ENCODE results near the gene SOX8. TPM values are rescaled to one million over a fixed set of nuclear protein-coding genes. Genes with fewer than 3 reads are reported as not detected.
A peak's percentile ranks its signal among the peaks of the same experiment; 100 is the strongest.

Gene SOX8
- total RNA-seq, 1 experiment from 2014 or later: 0.47 TPM

DNA sequence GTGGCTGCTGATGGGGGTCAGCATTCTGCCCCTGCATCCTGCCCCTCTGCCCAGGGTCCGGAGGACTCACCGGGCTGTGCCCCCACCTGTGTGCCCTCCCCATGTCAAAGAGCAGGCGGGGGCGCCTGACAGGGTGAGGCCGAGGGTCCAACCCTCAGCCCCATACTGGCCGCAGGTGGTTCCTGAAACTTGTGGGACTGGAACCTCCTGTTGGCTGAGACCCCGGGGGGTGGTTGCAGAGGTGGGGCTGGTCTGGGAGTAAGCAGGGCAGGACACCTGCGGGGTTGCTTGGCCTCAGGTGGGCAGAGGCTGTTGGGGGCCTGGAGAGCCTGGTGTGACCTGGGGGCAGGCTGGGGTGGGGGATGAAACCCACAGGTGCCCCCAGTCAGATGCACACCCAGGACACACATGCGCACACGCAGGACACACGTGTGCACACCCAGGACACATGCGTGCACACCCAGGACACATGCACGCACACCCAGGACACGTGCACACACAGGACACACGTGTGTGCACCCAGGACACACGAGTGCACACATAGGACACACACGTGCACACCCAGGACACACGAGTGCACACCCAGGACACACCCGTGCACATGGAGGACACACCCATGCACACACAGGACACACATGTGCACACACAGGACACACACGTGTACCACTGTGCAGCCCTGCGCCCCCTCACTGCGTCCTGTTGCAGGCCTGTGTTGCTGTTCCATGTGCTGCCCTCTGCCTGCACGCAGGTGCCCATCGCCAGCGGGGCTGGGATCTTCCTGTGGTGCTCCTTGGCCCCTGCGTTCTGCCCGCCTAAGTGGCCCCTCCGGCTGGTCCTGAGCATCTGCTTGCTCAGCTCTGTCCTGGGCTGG, 31.4 kb downstream of the SOX8 start:
- H4K20me1 ChIP-seq (ENCODE audit: low read length): no peaks in the 10 kb centered on the region
- H3K9ac ChIP-seq (ENCODE audit: low read length): no peak overlapping the region
- ChIA-PET CTCF (no interaction called here), POLR2A (ENCODE audit: unreplicated experiment) (interaction anchor here (0.6 kb wide), 1 partner anchor 7 kb away, joined by 3 read pairs; no protein-coding TSS in a partner anchor)
- H3K9me2 ChIP-seq (replicated peaks; ENCODE audit: low read length): no peaks in the 10 kb centered on the region
- H3K4me2 ChIP-seq (ENCODE audit: low read length): no peak overlapping the region
- no peaks in the 10 kb centered on the region for H3K4me1 ChIP-seq (ENCODE audit: insufficient read depth, low read length)
- no peak overlapping the region for H2AFZ ChIP-seq (ENCODE audit: low read length)
- H3K79me2 ChIP-seq (ENCODE audit: low read length): no peaks in the 10 kb centered on the region
- peaks cover 33% of the 10 kb centered on the region for H3K27me3 ChIP-seq (ENCODE audit: low read length)
- H3K27ac ChIP-seq (ENCODE audit: low read length): no peak overlapping the region
- ATAC-seq (no peak), DNase-seq (no peak)
- H3K9me3 ChIP-seq (ENCODE audit: low read length): no peaks in the 10 kb centered on the region
- H3K36me3 ChIP-seq (ENCODE audit: low read depth, low read length): no peaks in the 10 kb centered on the region
- H3F3A ChIP-seq (ENCODE audit: low read length, unreplicated experiment): no peaks in the 10 kb centered on the region
- no peak overlapping the region for H3K4me3 ChIP-seq (ENCODE audit: low read length)
- no TSS peak for BruUV-seq (replicated peaks)
- TF ChIP-seq, protein P1, sequence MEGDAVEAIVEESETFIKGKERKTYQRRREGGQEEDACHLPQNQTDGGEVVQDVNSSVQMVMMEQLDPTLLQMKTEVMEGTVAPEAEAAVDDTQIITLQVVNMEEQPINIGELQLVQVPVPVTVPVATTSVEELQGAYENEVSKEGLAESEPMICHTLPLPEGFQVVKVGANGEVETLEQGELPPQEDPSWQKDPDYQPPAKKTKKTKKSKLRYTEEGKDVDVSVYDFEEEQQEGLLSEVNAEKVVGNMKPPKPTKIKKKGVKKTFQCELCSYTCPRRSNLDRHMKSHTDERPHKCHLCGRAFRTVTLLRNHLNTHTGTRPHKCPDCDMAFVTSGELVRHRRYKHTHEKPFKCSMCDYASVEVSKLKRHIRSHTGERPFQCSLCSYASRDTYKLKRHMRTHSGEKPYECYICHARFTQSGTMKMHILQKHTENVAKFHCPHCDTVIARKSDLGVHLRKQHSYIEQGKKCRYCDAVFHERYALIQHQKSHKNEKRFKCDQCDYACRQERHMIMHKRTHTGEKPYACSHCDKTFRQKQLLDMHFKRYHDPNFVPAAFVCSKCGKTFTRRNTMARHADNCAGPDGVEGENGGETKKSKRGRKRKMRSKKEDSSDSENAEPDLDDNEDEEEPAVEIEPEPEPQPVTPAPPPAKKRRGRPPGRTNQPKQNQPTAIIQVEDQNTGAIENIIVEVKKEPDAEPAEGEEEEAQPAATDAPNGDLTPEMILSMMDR (conservative IDR thresholded peaks at IDR 0.05; ENCODE audit: low read depth, low read length): peak; percentile 29; the same call in 1 of the 2 replicates
- no peak for TF ChIP-seq EZH2 (IDR thresholded peaks at IDR 0.05; ENCODE audit: low read length, unreplicated experiment)
- intact Hi-C loops (cut with micrococcal nuclease): no loop called here

DNA sequence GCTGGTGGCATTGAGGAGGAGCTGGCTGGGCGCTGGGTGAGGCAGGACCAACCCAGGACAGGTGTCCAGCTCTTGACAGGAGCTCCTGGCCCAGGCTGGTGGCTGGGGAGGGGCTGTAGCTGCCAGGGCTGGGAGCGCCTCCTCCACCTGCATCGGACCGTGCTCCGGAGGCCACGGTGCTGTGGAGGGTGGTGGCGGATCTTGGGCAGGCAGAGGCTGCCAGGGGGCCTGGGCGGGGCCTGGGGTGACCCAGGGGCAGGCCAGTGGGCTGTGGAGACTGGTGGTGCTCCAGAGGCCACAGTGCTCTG, 32.0 kb downstream of the SOX8 start:
- Histone ChIP-seq H3F3A (ENCODE audit: low read length, unreplicated experiment) (no peaks in the 10 kb centered on the region), H3K36me3 (ENCODE audit: low read depth, low read length) (no peaks in the 10 kb centered on the region), H4K20me1 (ENCODE audit: low read length) (no peaks in the 10 kb centered on the region), H3K27ac (ENCODE audit: low read length) (no peak overlapping the region), H3K4me3 (ENCODE audit: low read length) (no peak overlapping the region), H3K79me2 (ENCODE audit: low read length) (no peaks in the 10 kb centered on the region), H3K9ac (ENCODE audit: low read length) (no peak overlapping the region), H3K9me3 (ENCODE audit: low read length) (no peaks in the 10 kb centered on the region), H3K27me3 (ENCODE audit: low read length) (peaks cover 33% of the 10 kb centered on the region), H3K4me1 (ENCODE audit: insufficient read depth, low read length) (no peaks in the 10 kb centered on the region), H2AFZ (ENCODE audit: low read length) (no peak overlapping the region), H3K9me2 (replicated peaks; ENCODE audit: low read length) (no peaks in the 10 kb centered on the region), H3K4me2 (ENCODE audit: low read length) (no peak overlapping the region)
- ATAC-seq (no peak), DNase-seq (no peak)
- POLR2A ChIA-PET (ENCODE audit: unreplicated experiment): interaction anchor here (0.6 kb wide), 1 partner anchor 8 kb away, joined by 3 read pairs; no protein-coding TSS in a partner anchor
- CTCF ChIA-PET: no interaction called here
- intact Hi-C loops (cut with micrococcal nuclease): no loop called here
- no TSS peak for BruUV-seq (replicated peaks)
- TF ChIP-seq EZH2phosphoT487 (IDR thresholded peaks at IDR 0.05; ENCODE audit: borderline replicate concordance, low read length) (no peak), EZH2 (IDR thresholded peaks at IDR 0.05; ENCODE audit: low read length, unreplicated experiment) (no peak)
- TF ChIP-seq, protein P1 (conservative IDR thresholded peaks at IDR 0.05; ENCODE audit: low read depth, low read length): no peak

DNA sequence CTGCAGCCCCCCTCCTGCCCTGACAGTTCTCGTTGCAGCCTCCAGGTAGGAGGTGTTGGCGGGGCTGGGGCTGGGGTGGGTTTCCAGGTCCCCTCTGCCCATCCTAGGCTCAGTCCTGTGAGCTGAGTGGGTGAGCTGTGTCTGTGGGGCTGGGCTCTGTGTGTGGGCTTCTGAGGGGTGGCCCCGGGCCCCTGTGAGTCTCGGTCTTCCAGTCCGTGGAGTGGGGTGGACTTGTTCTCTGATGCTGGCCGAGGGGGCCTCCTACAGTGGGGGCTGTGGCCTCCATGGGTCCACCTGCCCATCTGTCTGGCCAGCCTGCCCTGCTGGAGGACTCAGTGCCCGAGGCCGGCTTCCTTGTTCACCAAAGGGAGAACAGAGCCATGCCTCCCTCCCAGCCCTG, 32.7 kb downstream of the SOX8 start:
- intact Hi-C loops (cut with micrococcal nuclease): no loop called here
- ChIA-PET CTCF (no interaction called here), POLR2A (ENCODE audit: unreplicated experiment) (no interaction called here)
- no peaks in the 10 kb centered on the region for H3K9me3 ChIP-seq (ENCODE audit: low read length)
- peaks cover 36% of the 10 kb centered on the region for H3K27me3 ChIP-seq (ENCODE audit: low read length)
- no peaks in the 10 kb centered on the region for H4K20me1 ChIP-seq (ENCODE audit: low read length)
- no peak overlapping the region for H2AFZ ChIP-seq (ENCODE audit: low read length)
- no peak for TF ChIP-seq EZH2 (IDR thresholded peaks at IDR 0.05; ENCODE audit: low read length, unreplicated experiment)
- TF ChIP-seq EZH2phosphoT487 (IDR thresholded peaks at IDR 0.05; ENCODE audit: borderline replicate concordance, low read length): no peak
- TF ChIP-seq, protein P1 (conservative IDR thresholded peaks at IDR 0.05; ENCODE audit: low read depth, low read length): no peak
- no peaks in the 10 kb centered on the region for H3F3A ChIP-seq (ENCODE audit: low read length, unreplicated experiment)
- no TSS peak for BruUV-seq (replicated peaks)
- no peaks in the 10 kb centered on the region for H3K79me2 ChIP-seq (ENCODE audit: low read length)
- no peak overlapping the region for H3K9ac ChIP-seq (ENCODE audit: low read length)
- no peak overlapping the region for H3K4me2 ChIP-seq (ENCODE audit: low read length)
- ATAC-seq (no peak), DNase-seq (no peak)
- H3K9me2 ChIP-seq (replicated peaks; ENCODE audit: low read length): no peaks in the 10 kb centered on the region
- H3K4me3 ChIP-seq (ENCODE audit: low read length): no peak overlapping the region
- H3K36me3 ChIP-seq (ENCODE audit: low read depth, low read length): no peaks in the 10 kb centered on the region
- H3K27ac ChIP-seq (ENCODE audit: low read length): no peak overlapping the region
- no peaks in the 10 kb centered on the region for H3K4me1 ChIP-seq (ENCODE audit: insufficient read depth, low read length)

All from PC-3 (cell line).